ENCODE measurements around the gene PTPRM.

PTPRM gene

DNA sequence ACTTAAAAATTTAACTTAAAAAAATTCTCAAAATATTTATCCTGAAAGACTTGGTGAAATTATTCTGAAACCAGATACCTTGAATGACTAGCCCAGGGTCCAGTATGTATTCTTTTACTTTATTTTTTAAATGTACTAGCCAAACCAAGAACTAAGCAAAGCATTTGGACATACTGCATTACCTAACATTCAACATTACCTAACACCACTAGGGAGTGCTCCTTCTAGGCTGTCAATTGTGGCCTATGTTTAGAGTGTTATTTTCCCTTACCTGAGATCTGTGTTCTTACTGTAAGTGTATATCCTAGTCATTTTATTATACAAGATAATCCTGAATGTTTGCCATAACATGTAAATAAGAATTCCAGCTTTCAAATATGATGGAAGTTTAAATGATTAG is 496.6 kb downstream of the PTPRM start:
- peak overlapping the region; percentile 49; the same call in 1 of the 2 replicates for H3K27ac ChIP-seq
- TF ChIP-seq, protein P1, sequence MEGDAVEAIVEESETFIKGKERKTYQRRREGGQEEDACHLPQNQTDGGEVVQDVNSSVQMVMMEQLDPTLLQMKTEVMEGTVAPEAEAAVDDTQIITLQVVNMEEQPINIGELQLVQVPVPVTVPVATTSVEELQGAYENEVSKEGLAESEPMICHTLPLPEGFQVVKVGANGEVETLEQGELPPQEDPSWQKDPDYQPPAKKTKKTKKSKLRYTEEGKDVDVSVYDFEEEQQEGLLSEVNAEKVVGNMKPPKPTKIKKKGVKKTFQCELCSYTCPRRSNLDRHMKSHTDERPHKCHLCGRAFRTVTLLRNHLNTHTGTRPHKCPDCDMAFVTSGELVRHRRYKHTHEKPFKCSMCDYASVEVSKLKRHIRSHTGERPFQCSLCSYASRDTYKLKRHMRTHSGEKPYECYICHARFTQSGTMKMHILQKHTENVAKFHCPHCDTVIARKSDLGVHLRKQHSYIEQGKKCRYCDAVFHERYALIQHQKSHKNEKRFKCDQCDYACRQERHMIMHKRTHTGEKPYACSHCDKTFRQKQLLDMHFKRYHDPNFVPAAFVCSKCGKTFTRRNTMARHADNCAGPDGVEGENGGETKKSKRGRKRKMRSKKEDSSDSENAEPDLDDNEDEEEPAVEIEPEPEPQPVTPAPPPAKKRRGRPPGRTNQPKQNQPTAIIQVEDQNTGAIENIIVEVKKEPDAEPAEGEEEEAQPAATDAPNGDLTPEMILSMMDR (conservative IDR thresholded peaks at IDR 0.05), result peak; percentile 40

DNA sequence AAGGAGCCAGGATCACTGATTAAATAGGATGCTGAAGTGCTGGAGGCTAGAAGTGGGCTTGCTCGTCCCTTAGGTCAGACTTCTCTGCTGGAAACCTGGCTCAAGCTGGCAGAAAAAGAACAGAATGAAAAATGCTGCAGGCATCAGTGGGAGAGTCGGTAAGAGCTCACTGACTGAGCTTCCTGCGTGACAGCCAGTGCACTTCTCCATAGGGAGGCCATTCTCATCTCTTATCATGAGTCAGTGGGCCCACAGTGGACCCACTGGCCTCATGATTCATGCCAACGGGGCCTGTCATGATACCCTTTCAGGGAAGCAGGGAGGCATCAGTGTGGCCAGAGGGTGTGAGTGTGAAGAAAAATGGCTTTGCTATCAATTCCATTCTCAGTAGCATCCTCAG is 498.2 kb downstream of the PTPRM start:
- no peak overlapping the region for H3K27ac ChIP-seq
- TF ChIP-seq, protein P1 (conservative IDR thresholded peaks at IDR 0.05), result no peak

- no peak overlapping the region for H3K27ac ChIP-seq
- TF ChIP-seq, protein P1 (conservative IDR thresholded peaks at IDR 0.05), result no peak
Observed at GRCh38 chr18:8065773-8066172, 498.7 kb downstream of the PTPRM start.

DNA sequence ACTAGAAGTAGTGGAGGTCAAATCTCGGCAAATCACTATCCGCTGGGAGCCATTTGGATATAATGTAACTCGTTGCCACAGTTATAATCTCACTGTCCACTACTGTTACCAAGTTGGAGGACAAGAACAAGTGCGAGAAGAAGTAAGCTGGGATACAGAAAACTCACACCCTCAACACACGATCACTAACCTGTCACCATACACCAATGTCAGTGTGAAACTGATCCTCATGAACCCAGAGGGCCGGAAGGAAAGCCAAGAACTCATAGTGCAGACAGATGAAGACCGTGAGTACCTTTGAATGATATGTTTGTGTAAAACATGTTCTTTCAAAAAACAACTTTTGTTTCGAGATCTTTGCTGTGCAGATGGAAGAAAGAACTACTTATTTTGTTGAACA is 502.6 kb downstream of the PTPRM start:
- no peak overlapping the region for H3K27ac ChIP-seq
- TF ChIP-seq, protein P1 (conservative IDR thresholded peaks at IDR 0.05), result no peak

DNA sequence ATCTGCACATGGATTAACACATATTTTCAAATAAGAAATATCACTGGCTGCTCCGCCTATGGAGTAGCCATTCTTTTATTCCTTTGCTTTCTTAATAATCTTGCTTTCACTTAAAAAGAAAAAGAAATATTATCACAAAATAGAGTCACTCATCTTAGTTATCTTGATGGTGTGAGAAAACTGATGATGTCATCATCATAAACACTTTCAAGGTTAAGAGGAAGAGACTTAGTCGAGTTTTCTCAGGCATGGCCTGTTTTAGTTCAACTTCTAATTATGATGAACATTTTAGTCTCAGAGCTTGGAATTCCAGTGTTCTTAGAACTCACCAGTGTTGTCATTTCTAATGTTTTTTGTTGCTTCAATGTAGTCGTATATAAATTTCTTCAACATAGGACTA is 506.1 kb downstream of the PTPRM start:
- no peak overlapping the region for H3K27ac ChIP-seq
- TF ChIP-seq, protein P1 (conservative IDR thresholded peaks at IDR 0.05), result no peak

GRCh38 chr18:8080092-8080491 is 513.0 kb downstream of the PTPRM start:
- H3K27ac ChIP-seq, result peak overlapping the region; percentile 83
- TF ChIP-seq, protein P1 (conservative IDR thresholded peaks at IDR 0.05), result no peak

- TF ChIP-seq, protein P1 (conservative IDR thresholded peaks at IDR 0.05), result no peak
- peak overlapping the region; percentile 83 for H3K27ac ChIP-seq
Observed at GRCh38 chr18:8081267-8081666, 514.2 kb downstream of the PTPRM start.
